ENCODE data around the gene SUZ12. TPM values are rescaled to one million over a fixed set of nuclear protein-coding genes. Genes with fewer than 3 reads are reported as not detected.
"Not testable (repeated sequence)": the region's sequence is repeated elsewhere in the genome, so short reads cannot be mapped to it uniquely, and the experiment has no call there.

SUZ12 gene
- total RNA-seq, 1 experiment from 2014 or later = 13.7 TPM

- DNase-seq (ENCODE audit: low read depth) = not testable (repeated sequence)
Observed at GRCh38 chr17:32040246-32040645, 103.4 kb downstream of the SUZ12 start.

- not testable (repeated sequence) for DNase-seq (ENCODE audit: low read depth)
Observed at GRCh38 chr17:32041306-32041875, 104.6 kb downstream of the SUZ12 start.

- not testable (repeated sequence) for DNase-seq (ENCODE audit: low read depth)
Observed at GRCh38 chr17:32042266-32042665, 105.5 kb downstream of the SUZ12 start.

- DNase-seq (ENCODE audit: low read depth) = not testable (repeated sequence)
Observed at GRCh38 chr17:32045611-32046010, 108.8 kb downstream of the SUZ12 start.

GRCh38 chr17:32047663-32048062 is 110.9 kb downstream of the SUZ12 start:
- not testable (repeated sequence) for DNase-seq (ENCODE audit: low read depth)

Small RNA genes within 50 kb of the gene (small RNA-seq; reads per million reads assigned to genes)
- not detected for gene AC090616.4
- not detected for gene RNA5SP437

Other genes starting within 250 kb of the SUZ12 start
- gene COPRS, start 77.8 kb upstream of the SUZ12 start, total RNA-seq (2014; rRNA removed; shearing (Covaris generic)) = 122 TPM in 2 replicates
- gene UTP6, start 35.3 kb upstream of the SUZ12 start, total RNA-seq (2014; rRNA removed; shearing (Covaris generic)) = 53.4 and 57.4 TPM in 2 replicates
- gene LRRC37B, start 70.4 kb downstream of the SUZ12 start, total RNA-seq (2014; rRNA removed; shearing (Covaris generic)) = 6.8 and 10.5 TPM in 2 replicates
- gene RHOT1, start 205.5 kb downstream of the SUZ12 start, total RNA-seq (2014; rRNA removed; shearing (Covaris generic)) = 17.0 and 21.2 TPM in 2 replicates

Data from HT1080 (cell line).